G401 (cell line): ENCODE data around the gene NT5C2. TPM values are rescaled to one million over a fixed set of nuclear protein-coding genes. Genes with fewer than 3 reads are reported as not detected.
"Not testable (repeated sequence)": the region's sequence is repeated elsewhere in the genome, so short reads cannot be mapped to it uniquely, and the experiment has no call there.

Experiments used
- DNase-seq: peaks from one replicate; pipeline ENCODE4 v3.0.0-alpha.2; 2015; ENCODE audit warnings: low spot score
- in situ Hi-C: cut with HindIII; loops from 2 replicates; pipeline ENCODE4 v1.10.0; 2016; ENCODE audit warnings: low sequenced_read_pairs, mixed read lengths
- total RNA-seq: library from RNA; depleted of rRNA; stranded (reverse); fragments of >200 nt; shearing (Covaris generic); gene quantifications from 2 replicates; pipeline ENCODE4 v1.2.3, GENCODE V29; 2014

NT5C2 gene
- total RNA-seq, 1 experiment from 2014 or later = 121 TPM

GRCh38 chr10:103140469-103140868 is 52.6 kb downstream of the NT5C2 start:
- in situ Hi-C loops = no loop called here

GRCh38 chr10:103139803-103140202 is 53.3 kb downstream of the NT5C2 start:
- in situ Hi-C loops = no loop called here
- no peak for DNase-seq

More at GRCh38 chr10:103140469-103140868, 52.6 kb downstream of the NT5C2 start:
- DNase-seq = no peak

- in situ Hi-C loops = not testable (repeated sequence)
Measured at GRCh38 chr10:103135168-103135567, 57.9 kb downstream of the NT5C2 start.

GRCh38 chr10:103130910-103131309 is 62.2 kb downstream of the NT5C2 start:
- in situ Hi-C loops = no loop called here
- DNase-seq = no peak

More at GRCh38 chr10:103135168-103135567, 57.9 kb downstream of the NT5C2 start:
- not testable (repeated sequence) for DNase-seq

GRCh38 chr10:103130180-103130579 is 62.9 kb downstream of the NT5C2 start:
- in situ Hi-C loops = not testable (repeated sequence)

GRCh38 chr10:103127241-103127640 is 65.8 kb downstream of the NT5C2 start:
- in situ Hi-C loops = no loop called here
- no peak for DNase-seq

More at GRCh38 chr10:103130180-103130579, 62.9 kb downstream of the NT5C2 start:
- not testable (repeated sequence) for DNase-seq

GRCh38 chr10:103125323-103126267 is 67.5 kb downstream of the NT5C2 start:
- DNase-seq = no peak
- in situ Hi-C loops = no loop called here

GRCh38 chr10:103124420-103125096 is 68.5 kb downstream of the NT5C2 start:
- in situ Hi-C loops = no loop called here

GRCh38 chr10:103123282-103124024 is 69.6 kb downstream of the NT5C2 start:
- no peak for DNase-seq
- in situ Hi-C loops = no loop called here

More at GRCh38 chr10:103124420-103125096, 68.5 kb downstream of the NT5C2 start:
- no peak for DNase-seq

- DNase-seq = no peak
- in situ Hi-C loops = no loop called here
Measured at GRCh38 chr10:103120977-103121735, 71.9 kb downstream of the NT5C2 start.

GRCh38 chr10:103120546-103120945 is 72.5 kb downstream of the NT5C2 start:
- in situ Hi-C loops = no loop called here
- DNase-seq = no peak

- no peak for DNase-seq
- in situ Hi-C loops = no loop called here
Measured at GRCh38 chr10:103117247-103117646, 75.8 kb downstream of the NT5C2 start.

- in situ Hi-C loops = no loop called here
- DNase-seq = no peak
Measured at GRCh38 chr10:103114876-103115275, 78.2 kb downstream of the NT5C2 start.

- DNase-seq = no peak
- in situ Hi-C loops = no loop called here
Measured at GRCh38 chr10:103111918-103112877, 80.9 kb downstream of the NT5C2 start.

- DNase-seq = peak; percentile 61
- in situ Hi-C loops = no loop called here
Measured at GRCh38 chr10:103111031-103111917, 81.8 kb downstream of the NT5C2 start.

- no peak for DNase-seq
Measured at GRCh38 chr10:103110407-103110806, 82.7 kb downstream of the NT5C2 start.

GRCh38 chr10:103109821-103110220 is 83.3 kb downstream of the NT5C2 start:
- in situ Hi-C loops = no loop called here
- no peak for DNase-seq

More at GRCh38 chr10:103110407-103110806, 82.7 kb downstream of the NT5C2 start:
- in situ Hi-C loops = no loop called here
